HepG2 (cell line): Measurements from ENCODE around the gene C19orf47. TPM values are rescaled to one million over a fixed set of nuclear protein-coding genes. Genes with fewer than 3 reads are reported as not detected.

ENCODE experiments used
- CBFB ChIP-seq: sonication (generic); formaldehyde crosslinking; IDR thresholded peaks from 2 replicates; pipeline ENCODE4 v1.4.0; 2020; ENCODE audit warnings: missing genetic modification reagents
- FOSL2 ChIP-seq: sonication (generic); formaldehyde crosslinking; IDR thresholded peaks from 2 replicates; pipeline ENCODE4 v1.4.0; 2020; ENCODE audit warnings: missing genetic modification reagents
- FOXO1 ChIP-seq: sonication (generic); formaldehyde crosslinking; IDR thresholded peaks from 2 replicates; pipeline ENCODE4 v1.4.0; 2020; ENCODE audit warnings: missing genetic modification reagents
- FOXP1 ChIP-seq, 2 experiments: fragments of 450-650 bp in 1 of 2; IDR thresholded peaks; 2 replicates each; pipeline ENCODE4 v1.6.1; 2017 to 2018; ENCODE audit warnings: antibody characterized with exemption in 1 of 2
- HCFC1 ChIP-seq: fragments of 150-350 bp; IDR thresholded peaks from 2 replicates; pipeline ENCODE4 v1.6.1; 2014; ENCODE audit warnings: low read depth, low read length
- NAIF1 ChIP-seq: sonication (generic); formaldehyde crosslinking; IDR thresholded peaks from 2 replicates; pipeline ENCODE4 v1.5.0; 2020; ENCODE audit warnings: mild to moderate bottlenecking, missing genetic modification reagents, borderline replicate concordance
- RXRB ChIP-seq: IDR thresholded peaks from 2 replicates; pipeline ENCODE4 v1.6.1; 2016; ENCODE audit warnings: borderline replicate concordance, missing genetic modification reagents, missing compliant biosample characterization
- SP2 ChIP-seq: sonication (generic); formaldehyde crosslinking; IDR thresholded peaks from 2 replicates; pipeline ENCODE4 v1.5.1; 2020; ENCODE audit warnings: mild to moderate bottlenecking, missing genetic modification reagents
- ZFY ChIP-seq: sonication (generic); formaldehyde crosslinking; IDR thresholded peaks from 2 replicates; pipeline ENCODE4 v1.4.0; 2020; ENCODE audit warnings: missing genetic modification reagents
- ZNF607 ChIP-seq: sonication (generic); formaldehyde crosslinking; IDR thresholded peaks from 2 replicates; pipeline ENCODE4 v1.5.1; 2020; ENCODE audit warnings: missing genetic modification reagents, mild to moderate bottlenecking, borderline replicate concordance
- polyA plus RNA-seq, 8 experiments: library from polyadenylated mRNA; depleted of rRNA in 3 of 8; stranded (reverse) in 7 of 8; unstranded in 1 of 8; fragments of >200 nt; fragmentation: Illumina TruSeq in 4 of 8; extraction: Trizol in 4 of 8; gene quantifications; 2 replicates each; pipeline versions ENCODE4 v1.2.1 to v1.2.3, GENCODE V29; 2011 to 2016; ENCODE audit warnings: low read depth in 4 of 8, missing spikeins in 1 of 8, mixed read lengths in 1 of 8; ENCODE audit not compliant: insufficient read depth in 1 of 8
- total RNA-seq, 5 experiments: library from RNA; depleted of rRNA; stranded (reverse); fragments of >200 nt; fragmentation: Illumina TruSeq; extraction: Trizol; gene quantifications; 2 replicates each; pipeline ENCODE4 v1.2.3, GENCODE V29; 2016; ENCODE audit warnings: low read depth in 1 of 5
- TF ChIP-seq, protein P1 (sequence below), 2 experiments: fragments of 450-650 bp in 1 of 2; sonication (generic) in 1 of 2; formaldehyde crosslinking in 1 of 2; IDR thresholded peaks; 2 replicates each; pipeline versions ENCODE4 v1.6.1 to v1.8.0; 2016 to 2022; ENCODE audit warnings: antibody characterized with exemption in 1 of 2, mild to moderate bottlenecking in 1 of 2, missing genetic modification reagents in 1 of 2
- TF ChIP-seq, protein P2 (sequence below), 2 experiments: fragments of 450-650 bp in 1 of 2; sonication (generic) in 1 of 2; formaldehyde crosslinking; IDR thresholded peaks; 2 replicates each; pipeline versions ENCODE4 v1.5.0 to v1.8.0; 2020 to 2022; ENCODE audit warnings: mild to moderate bottlenecking in 1 of 2, missing genetic modification reagents in 1 of 2
- TF ChIP-seq, protein P3 (sequence below): sonication (generic); formaldehyde crosslinking; IDR thresholded peaks from 2 replicates; pipeline ENCODE4 v1.4.0; 2020; ENCODE audit warnings: missing genetic modification reagents, borderline replicate concordance
- TF ChIP-seq, protein P4 (sequence below): fragments of 450-650 bp; IDR thresholded peaks from 2 replicates; pipeline ENCODE4 v1.6.1; 2016

Gene C19orf47
- total and polyA plus RNA-seq, 2 of the 13 experiments (the other 11 are each of a cell fraction or from before 2014, with no cell fraction given), result 8.1 to 10.6 TPM

DNA sequence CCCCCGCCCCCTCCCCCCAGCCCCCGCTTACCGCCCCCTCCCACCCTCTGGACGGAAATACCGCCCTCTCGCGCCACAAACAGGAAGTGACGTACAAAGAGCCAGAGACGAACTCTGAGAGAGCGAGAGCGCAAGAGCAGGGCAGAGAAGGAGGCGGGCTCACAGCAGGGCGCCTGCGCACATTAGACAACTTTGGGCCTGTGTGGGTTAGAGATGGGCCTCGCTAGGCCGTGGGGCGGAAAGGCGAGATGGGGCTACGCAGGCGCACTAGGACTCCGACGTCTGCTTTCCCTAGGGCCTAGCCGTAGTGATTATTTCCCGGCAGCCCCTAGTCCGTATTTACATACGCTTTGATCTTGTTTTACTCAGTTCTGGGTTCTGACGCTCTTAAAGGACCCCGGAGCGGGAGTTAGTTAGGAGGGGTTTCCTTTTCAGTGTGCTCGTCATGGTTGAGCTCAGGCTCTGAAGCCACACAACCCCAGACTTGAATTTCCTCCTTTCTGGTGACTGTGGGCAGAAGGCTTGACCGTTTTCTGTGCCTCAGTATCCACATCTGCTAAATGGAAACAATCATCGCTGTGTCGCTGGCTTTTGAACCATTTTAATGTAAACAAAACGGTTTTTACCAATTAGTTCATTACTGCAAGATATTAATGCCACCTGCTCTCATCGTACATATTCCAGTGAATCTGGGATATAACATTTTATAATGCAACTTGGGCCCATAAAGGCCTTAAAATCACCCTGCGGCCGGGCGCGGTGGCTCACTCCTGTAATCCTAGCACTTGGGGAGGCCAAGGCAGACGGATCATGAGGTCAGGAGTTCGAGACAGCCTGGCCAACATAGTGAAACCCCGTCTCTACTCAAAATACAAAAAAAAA, 62.6 kb downstream of the C19orf47 start (continued):
- TF ChIP-seq, protein P1, sequence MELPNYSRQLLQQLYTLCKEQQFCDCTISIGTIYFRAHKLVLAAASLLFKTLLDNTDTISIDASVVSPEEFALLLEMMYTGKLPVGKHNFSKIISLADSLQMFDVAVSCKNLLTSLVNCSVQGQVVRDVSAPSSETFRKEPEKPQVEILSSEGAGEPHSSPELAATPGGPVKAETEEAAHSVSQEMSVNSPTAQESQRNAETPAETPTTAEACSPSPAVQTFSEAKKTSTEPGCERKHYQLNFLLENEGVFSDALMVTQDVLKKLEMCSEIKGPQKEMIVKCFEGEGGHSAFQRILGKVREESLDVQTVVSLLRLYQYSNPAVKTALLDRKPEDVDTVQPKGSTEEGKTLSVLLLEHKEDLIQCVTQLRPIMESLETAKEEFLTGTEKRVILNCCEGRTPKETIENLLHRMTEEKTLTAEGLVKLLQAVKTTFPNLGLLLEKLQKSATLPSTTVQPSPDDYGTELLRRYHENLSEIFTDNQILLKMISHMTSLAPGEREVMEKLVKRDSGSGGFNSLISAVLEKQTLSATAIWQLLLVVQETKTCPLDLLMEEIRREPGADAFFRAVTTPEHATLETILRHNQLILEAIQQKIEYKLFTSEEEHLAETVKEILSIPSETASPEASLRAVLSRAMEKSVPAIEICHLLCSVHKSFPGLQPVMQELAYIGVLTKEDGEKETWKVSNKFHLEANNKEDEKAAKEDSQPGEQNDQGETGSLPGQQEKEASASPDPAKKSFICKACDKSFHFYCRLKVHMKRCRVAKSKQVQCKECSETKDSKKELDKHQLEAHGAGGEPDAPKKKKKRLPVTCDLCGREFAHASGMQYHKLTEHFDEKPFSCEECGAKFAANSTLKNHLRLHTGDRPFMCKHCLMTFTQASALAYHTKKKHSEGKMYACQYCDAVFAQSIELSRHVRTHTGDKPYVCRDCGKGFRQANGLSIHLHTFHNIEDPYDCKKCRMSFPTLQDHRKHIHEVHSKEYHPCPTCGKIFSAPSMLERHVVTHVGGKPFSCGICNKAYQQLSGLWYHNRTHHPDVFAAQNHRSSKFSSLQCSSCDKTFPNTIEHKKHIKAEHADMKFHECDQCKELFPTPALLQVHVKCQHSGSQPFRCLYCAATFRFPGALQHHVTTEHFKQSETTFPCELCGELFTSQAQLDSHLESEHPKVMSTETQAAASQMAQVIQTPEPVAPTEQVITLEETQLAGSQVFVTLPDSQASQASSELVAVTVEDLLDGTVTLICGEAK (IDR thresholded peaks at IDR 0.05), result peak; percentile 35
- TF ChIP-seq, protein P1 (CRISPR knock-in tag; IDR thresholded peaks at IDR 0.05), result no peak
- TF ChIP-seq, protein P2, sequence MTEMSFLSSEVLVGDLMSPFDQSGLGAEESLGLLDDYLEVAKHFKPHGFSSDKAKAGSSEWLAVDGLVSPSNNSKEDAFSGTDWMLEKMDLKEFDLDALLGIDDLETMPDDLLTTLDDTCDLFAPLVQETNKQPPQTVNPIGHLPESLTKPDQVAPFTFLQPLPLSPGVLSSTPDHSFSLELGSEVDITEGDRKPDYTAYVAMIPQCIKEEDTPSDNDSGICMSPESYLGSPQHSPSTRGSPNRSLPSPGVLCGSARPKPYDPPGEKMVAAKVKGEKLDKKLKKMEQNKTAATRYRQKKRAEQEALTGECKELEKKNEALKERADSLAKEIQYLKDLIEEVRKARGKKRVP (CRISPR knock-in tag; IDR thresholded peaks at IDR 0.05), result no peak
- TF ChIP-seq, protein P3, sequence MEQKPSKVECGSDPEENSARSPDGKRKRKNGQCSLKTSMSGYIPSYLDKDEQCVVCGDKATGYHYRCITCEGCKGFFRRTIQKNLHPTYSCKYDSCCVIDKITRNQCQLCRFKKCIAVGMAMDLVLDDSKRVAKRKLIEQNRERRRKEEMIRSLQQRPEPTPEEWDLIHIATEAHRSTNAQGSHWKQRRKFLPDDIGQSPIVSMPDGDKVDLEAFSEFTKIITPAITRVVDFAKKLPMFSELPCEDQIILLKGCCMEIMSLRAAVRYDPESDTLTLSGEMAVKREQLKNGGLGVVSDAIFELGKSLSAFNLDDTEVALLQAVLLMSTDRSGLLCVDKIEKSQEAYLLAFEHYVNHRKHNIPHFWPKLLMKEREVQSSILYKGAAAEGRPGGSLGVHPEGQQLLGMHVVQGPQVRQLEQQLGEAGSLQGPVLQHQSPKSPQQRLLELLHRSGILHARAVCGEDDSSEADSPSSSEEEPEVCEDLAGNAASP (CRISPR knock-in tag), result no peak
- TF ChIP-seq ZFY (CRISPR knock-in tag) (peak; percentile 97), HCFC1 (0 out of 2 replicates have a peak, but pooled peaks have one; percentile 31), RXRB (CRISPR knock-in tag) (peak; percentile 32; the same call in 1 of the 2 replicates), FOSL2 (CRISPR knock-in tag) (0 out of 2 replicates have a peak, but pooled peaks have one; percentile 33), SP2 (peak; percentile 79), CBFB (peak; percentile 16; the same call in 1 of the 2 replicates), FOXP1 (IDR thresholded peaks at IDR 0.05) (no peak), FOXP1 (CRISPR knock-in tag; IDR thresholded peaks at IDR 0.05) (0 out of 2 replicates have a peak, but pooled peaks have one; percentile 51), ZNF607 (CRISPR knock-in tag) (peak; percentile 21; the same call in 1 of the 2 replicates), FOXO1 (CRISPR knock-in tag) (no peak), NAIF1 (CRISPR knock-in tag) (0 out of 2 replicates have a peak, but pooled peaks have one; percentile 59)
- TF ChIP-seq, protein P4, sequence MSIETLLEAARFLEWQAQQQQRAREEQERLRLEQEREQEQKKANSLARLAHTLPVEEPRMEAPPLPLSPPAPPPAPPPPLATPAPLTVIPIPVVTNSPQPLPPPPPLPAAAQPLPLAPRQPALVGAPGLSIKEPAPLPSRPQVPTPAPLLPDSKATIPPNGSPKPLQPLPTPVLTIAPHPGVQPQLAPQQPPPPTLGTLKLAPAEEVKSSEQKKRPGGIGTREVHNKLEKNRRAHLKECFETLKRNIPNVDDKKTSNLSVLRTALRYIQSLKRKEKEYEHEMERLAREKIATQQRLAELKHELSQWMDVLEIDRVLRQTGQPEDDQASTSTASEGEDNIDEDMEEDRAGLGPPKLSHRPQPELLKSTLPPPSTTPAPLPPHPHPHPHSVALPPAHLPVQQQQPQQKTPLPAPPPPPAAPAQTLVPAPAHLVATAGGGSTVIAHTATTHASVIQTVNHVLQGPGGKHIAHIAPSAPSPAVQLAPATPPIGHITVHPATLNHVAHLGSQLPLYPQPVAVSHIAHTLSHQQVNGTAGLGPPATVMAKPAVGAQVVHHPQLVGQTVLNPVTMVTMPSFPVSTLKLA, result no peak
